Fibroblast of pulmonary artery (primary cell): ENCODE measurements around the gene FBXO44.

Experiments used
- DNase-seq: peaks from one replicate; pipeline ENCODE4 v3.0.0-alpha.2; 2010; ENCODE audit warnings: low read depth
- H3K4me3 ChIP-seq: replicated peaks from 2 replicates; pipeline ENCODE4 v1.5.1; 2011; ENCODE audit warnings: low read depth, mild to moderate bottlenecking, control low read depth, low read length, moderate library complexity
- CTCF ChIP-seq: IDR thresholded peaks from 2 replicates; pipeline ENCODE4 v1.5.1; 2011; ENCODE audit warnings: mild to moderate bottlenecking, control low read depth, low read length, inconsistent platforms; ENCODE audit errors: missing control alignments

FBXO44 gene

GRCh38 chr1:11688506-11688905 lies 33.8 kb downstream of the FBXO44 start:
- no peak for DNase-seq
- TF ChIP-seq CTCF = no peak
- H3K4me3 ChIP-seq = no peak overlapping the region

- TF ChIP-seq CTCF = no peak
- DNase-seq = no peak
- no peak overlapping the region for H3K4me3 ChIP-seq
Observed at GRCh38 chr1:11690397-11691301, 36.0 kb downstream of the FBXO44 start.

DNA sequence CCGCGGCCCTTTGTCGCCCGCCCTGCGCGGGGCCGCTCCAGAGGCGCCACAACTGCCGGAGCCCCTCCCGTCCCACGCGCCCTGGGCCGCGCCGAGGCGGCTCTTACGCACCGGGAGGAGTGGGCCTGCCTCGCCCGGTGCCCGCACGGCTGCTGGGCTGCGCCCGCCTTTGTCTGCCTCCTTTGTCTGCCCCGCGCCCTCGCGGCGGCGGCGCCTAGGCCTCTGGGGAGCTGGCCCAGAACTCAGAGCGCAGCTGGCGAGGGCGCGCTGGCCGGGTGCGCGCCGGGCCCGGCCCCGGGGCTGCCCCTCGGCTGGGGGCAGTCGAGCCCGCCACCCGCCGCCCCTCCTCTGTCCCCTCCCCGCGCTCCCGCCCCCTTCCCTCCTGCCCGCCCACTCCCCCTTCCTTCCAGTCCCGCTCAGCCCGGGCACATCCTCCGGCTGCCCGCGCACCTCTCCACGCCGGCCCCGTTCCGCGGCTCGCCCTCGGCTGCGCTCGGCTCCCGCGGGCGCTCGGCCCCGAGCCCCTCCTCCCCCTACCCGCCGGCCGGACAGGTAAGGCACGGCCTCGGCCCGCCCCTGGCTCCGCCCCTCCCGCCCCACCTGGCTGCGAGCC lies 36.7 kb downstream of the FBXO44 start, which contains the start of gene DRAXIN:
TSS of gene DRAXIN (plus strand) at position 409 of the 613 bp plus-strand sequence. CDS start 14,549 bp downstream, outside the sequence.
- DNase-seq = no peak
- no peak for TF ChIP-seq CTCF
- no peak within 1 kb of the TSS for H3K4me3 ChIP-seq

- no peak for TF ChIP-seq CTCF
- DNase-seq = no peak
- no peak overlapping the region for H3K4me3 ChIP-seq
Observed at GRCh38 chr1:11691928-11692711, 37.4 kb downstream of the FBXO44 start.

DNA sequence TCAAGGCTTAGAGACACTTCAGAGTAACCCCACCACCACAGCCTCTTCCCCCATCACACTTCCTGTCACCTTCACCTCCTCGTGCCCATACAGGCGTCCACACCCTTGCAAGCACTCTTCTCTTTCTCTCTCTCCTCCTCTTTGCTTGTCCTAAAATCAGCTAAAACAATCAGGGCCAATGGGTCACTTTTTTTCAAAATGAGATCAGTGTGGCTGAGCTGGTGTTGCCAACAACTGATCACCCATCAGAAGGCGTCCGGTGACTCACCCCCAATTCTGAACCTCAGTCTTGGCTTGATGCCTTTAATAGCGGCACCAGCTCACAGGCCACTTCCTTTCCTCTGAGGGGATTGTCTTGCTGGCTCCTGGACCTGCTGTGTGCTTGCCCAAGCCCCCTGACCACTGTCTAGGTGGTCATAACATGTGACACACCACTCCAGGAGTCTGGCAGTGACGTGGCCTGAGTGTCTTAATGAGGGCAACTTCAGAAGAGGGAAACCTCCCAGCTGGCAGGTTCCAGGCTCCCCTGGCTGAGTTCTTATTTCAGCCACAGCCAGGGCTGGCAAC lies 38.4 kb downstream of the FBXO44 start:
- peak; percentile 62 for DNase-seq
- TF ChIP-seq CTCF = no peak
- H3K4me3 ChIP-seq = no peak overlapping the region

DNA sequence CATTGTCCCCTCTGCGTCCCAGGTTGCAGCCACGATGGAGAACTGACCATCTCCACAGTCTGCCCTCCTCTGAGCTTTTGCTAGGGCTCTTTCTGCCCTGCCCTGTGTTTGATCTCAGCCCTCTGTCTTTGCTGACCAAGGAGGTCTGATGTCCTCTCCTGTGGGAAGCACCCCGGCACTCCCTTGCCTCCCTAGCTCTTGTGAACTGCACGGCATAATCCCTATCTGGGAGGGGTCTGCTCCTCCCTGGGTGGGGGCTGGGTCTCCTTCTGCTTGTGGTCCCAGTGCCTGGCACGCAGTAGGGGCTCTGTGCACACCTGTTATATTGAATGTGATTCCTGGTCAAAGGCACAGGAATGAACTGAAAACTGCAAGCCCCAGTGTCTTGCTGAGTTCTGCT lies 39.2 kb downstream of the FBXO44 start:
- H3K4me3 ChIP-seq = no peak overlapping the region
- no peak for TF ChIP-seq CTCF
- DNase-seq = no peak
